SK-N-SH treated with all-trans-retinoic acid at 6 μM for 48 hours (cell line): Measurements from ENCODE around the gene SLC38A3.

Experiments used
- ATAC-seq: fragments of 200-7000 bp; cut with Tn5 transposase; 3 replicates; pipeline ENCODE4 v1.9.1; 2020; ENCODE audit warnings: mild to moderate bottlenecking, moderate library complexity
- ARNTL ChIP-seq: fragments of 450-650 bp; formaldehyde crosslinking; IDR thresholded peaks from 2 replicates; pipeline ENCODE4 v1.5.0; 2020; ENCODE audit warnings: low read depth, mild to moderate bottlenecking, moderate library complexity, borderline replicate concordance
- BACH2 ChIP-seq: fragments of 250-450 bp; sonication (Bioruptor Pico); IDR thresholded peaks from 2 replicates; pipeline ENCODE4 v1.9.0; 2021; ENCODE audit warnings: mild to moderate bottlenecking, borderline replicate concordance
- CSDC2 ChIP-seq: fragments of 250-450 bp; sonication (Bioruptor Pico); IDR thresholded peaks from 2 replicates; pipeline ENCODE4 v1.5.0; 2020; ENCODE audit warnings: mild to moderate bottlenecking, moderate library complexity
- ESRRG ChIP-seq: fragments of 250-450 bp; sonication (Bioruptor Pico); IDR thresholded peaks from 2 replicates; pipeline ENCODE4 v1.6.1; 2021; ENCODE audit warnings: mild to moderate bottlenecking
- GLIS3 ChIP-seq: fragments of 250-450 bp; sonication (Bioruptor Pico); IDR thresholded peaks from 2 replicates; pipeline ENCODE4 v1.5.0; 2020; ENCODE audit warnings: mild to moderate bottlenecking, moderate library complexity
- ISL1 ChIP-seq: fragments of 250-450 bp; sonication (Bioruptor Pico); IDR thresholded peaks from 2 replicates; pipeline ENCODE4 v2.1.2; 2022; ENCODE audit warnings: mild to moderate bottlenecking, moderate library complexity
- PPARA ChIP-seq: fragments of 250-450 bp; sonication (Bioruptor Pico); IDR thresholded peaks from 2 replicates; pipeline ENCODE4 v1.5.0; 2020; ENCODE audit warnings: mild to moderate bottlenecking, borderline replicate concordance
- RARB ChIP-seq: fragments of 250-450 bp; sonication (Bioruptor Pico); IDR thresholded peaks from 2 replicates; pipeline ENCODE4 v1.8.0; 2021; ENCODE audit warnings: mild to moderate bottlenecking, moderate library complexity
- SNAI2 ChIP-seq: fragments of 250-450 bp; sonication (Bioruptor Pico); IDR thresholded peaks from 2 replicates; pipeline ENCODE4 v1.5.0; 2020; ENCODE audit warnings: mild to moderate bottlenecking, moderate library complexity
- TOX ChIP-seq: fragments of 250-450 bp; sonication (Bioruptor Pico); IDR thresholded peaks from 2 replicates; pipeline ENCODE4 v1.8.0; 2021; ENCODE audit warnings: mild to moderate bottlenecking, moderate library complexity, borderline replicate concordance
- ZC3H10 ChIP-seq: fragments of 250-450 bp; sonication (Bioruptor Pico); IDR thresholded peaks from 2 replicates; pipeline ENCODE4 v1.5.1; 2021; ENCODE audit warnings: mild to moderate bottlenecking, moderate library complexity
- ZFP30 ChIP-seq: fragments of 450-650 bp; formaldehyde crosslinking; IDR thresholded peaks from 2 replicates; pipeline ENCODE4 v1.5.0; 2022; ENCODE audit warnings: mild to moderate bottlenecking, moderate library complexity
- ZNF565 ChIP-seq: fragments of 450-650 bp; formaldehyde crosslinking; conservative IDR thresholded peaks from 2 replicates; pipeline ENCODE4 v1.5.0; 2020; ENCODE audit warnings: low read depth, mild to moderate bottlenecking, moderate library complexity
- ZNF70 ChIP-seq: fragments of 450-650 bp; formaldehyde crosslinking; IDR thresholded peaks from 2 replicates; pipeline ENCODE4 v1.5.0; 2020; ENCODE audit warnings: mild to moderate bottlenecking, moderate library complexity
- ZNF8 ChIP-seq: fragments of 450-650 bp; formaldehyde crosslinking; IDR thresholded peaks from 2 replicates; pipeline ENCODE4 v1.5.0; 2020; ENCODE audit warnings: mild to moderate bottlenecking, moderate library complexity
- TF ChIP-seq, protein P1 (sequence below): fragments of 250-450 bp; sonication (Bioruptor Pico); IDR thresholded peaks from 2 replicates; pipeline ENCODE4 v1.8.0; 2021; ENCODE audit warnings: low read depth, mild to moderate bottlenecking, moderate library complexity, borderline replicate concordance
- TF ChIP-seq, protein P2 (sequence below): fragments of 250-450 bp; sonication (Bioruptor Pico); IDR thresholded peaks from 2 replicates; pipeline ENCODE4 v1.5.1; 2021; ENCODE audit warnings: mild to moderate bottlenecking, moderate library complexity
- TF ChIP-seq, protein P3 (sequence below): fragments of 250-450 bp; sonication (Bioruptor Pico); IDR thresholded peaks from 2 replicates; pipeline ENCODE4 v1.5.0; 2020; ENCODE audit warnings: mild to moderate bottlenecking, moderate library complexity
- TF ChIP-seq, protein P4 (sequence below): fragments of 250-450 bp; sonication (Bioruptor Pico); IDR thresholded peaks from 2 replicates; pipeline ENCODE4 v1.8.0; 2020; ENCODE audit warnings: mild to moderate bottlenecking, moderate library complexity, borderline replicate concordance
- TF ChIP-seq, protein P5 (sequence below): fragments of 250-450 bp; sonication (Bioruptor Pico); IDR thresholded peaks from 2 replicates; pipeline ENCODE4 v1.5.1; 2020; ENCODE audit warnings: low read depth, mild to moderate bottlenecking, moderate library complexity

SLC38A3 gene

DNA sequence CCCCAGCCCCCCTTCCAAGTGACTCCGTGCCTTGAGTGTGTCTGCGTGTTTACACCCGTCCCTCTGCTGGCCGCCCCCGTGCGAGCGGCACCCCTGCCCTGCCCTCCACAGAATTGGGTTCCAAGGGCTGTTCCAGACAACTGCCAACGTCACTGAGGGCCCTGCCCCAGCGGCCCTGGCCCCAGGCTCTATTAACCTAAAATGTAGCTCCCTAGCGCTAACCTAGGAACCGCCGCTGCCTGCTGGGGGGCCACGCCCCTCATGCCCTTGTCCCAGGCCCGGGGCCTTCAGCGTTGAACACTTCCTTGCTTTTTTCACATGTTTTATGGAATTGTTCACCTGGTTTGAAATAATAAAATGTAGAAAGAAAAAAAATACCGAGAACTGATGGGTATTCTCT lies 53.9 kb downstream of the SLC38A3 start:
- no peak for ATAC-seq
- TF ChIP-seq ZNF565 (CRISPR knock-in tag) = no peak
- no peak for TF ChIP-seq ZC3H10 (CRISPR knock-in tag)
- no peak for TF ChIP-seq BACH2 (CRISPR knock-in tag)
- TF ChIP-seq, protein P1, sequence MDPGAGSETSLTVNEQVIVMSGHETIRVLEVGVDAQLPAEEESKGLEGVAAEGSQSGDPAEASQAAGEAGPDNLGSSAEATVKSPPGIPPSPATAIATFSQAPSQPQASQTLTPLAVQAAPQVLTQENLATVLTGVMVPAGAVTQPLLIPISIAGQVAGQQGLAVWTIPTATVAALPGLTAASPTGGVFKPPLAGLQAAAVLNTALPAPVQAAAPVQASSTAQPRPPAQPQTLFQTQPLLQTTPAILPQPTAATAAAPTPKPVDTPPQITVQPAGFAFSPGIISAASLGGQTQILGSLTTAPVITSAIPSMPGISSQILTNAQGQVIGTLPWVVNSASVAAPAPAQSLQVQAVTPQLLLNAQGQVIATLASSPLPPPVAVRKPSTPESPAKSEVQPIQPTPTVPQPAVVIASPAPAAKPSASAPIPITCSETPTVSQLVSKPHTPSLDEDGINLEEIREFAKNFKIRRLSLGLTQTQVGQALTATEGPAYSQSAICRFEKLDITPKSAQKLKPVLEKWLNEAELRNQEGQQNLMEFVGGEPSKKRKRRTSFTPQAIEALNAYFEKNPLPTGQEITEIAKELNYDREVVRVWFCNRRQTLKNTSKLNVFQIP (CRISPR knock-in tag) = no peak
- TF ChIP-seq, protein P2, sequence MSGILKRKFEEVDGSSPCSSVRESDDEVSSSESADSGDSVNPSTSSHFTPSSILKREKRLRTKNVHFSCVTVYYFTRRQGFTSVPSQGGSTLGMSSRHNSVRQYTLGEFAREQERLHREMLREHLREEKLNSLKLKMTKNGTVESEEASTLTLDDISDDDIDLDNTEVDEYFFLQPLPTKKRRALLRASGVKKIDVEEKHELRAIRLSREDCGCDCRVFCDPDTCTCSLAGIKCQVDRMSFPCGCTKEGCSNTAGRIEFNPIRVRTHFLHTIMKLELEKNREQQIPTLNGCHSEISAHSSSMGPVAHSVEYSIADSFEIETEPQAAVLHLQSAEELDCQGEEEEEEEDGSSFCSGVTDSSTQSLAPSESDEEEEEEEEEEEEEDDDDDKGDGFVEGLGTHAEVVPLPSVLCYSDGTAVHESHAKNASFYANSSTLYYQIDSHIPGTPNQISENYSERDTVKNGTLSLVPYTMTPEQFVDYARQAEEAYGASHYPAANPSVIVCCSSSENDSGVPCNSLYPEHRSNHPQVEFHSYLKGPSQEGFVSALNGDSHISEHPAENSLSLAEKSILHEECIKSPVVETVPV (CRISPR knock-in tag) = no peak
- TF ChIP-seq, protein P3, sequence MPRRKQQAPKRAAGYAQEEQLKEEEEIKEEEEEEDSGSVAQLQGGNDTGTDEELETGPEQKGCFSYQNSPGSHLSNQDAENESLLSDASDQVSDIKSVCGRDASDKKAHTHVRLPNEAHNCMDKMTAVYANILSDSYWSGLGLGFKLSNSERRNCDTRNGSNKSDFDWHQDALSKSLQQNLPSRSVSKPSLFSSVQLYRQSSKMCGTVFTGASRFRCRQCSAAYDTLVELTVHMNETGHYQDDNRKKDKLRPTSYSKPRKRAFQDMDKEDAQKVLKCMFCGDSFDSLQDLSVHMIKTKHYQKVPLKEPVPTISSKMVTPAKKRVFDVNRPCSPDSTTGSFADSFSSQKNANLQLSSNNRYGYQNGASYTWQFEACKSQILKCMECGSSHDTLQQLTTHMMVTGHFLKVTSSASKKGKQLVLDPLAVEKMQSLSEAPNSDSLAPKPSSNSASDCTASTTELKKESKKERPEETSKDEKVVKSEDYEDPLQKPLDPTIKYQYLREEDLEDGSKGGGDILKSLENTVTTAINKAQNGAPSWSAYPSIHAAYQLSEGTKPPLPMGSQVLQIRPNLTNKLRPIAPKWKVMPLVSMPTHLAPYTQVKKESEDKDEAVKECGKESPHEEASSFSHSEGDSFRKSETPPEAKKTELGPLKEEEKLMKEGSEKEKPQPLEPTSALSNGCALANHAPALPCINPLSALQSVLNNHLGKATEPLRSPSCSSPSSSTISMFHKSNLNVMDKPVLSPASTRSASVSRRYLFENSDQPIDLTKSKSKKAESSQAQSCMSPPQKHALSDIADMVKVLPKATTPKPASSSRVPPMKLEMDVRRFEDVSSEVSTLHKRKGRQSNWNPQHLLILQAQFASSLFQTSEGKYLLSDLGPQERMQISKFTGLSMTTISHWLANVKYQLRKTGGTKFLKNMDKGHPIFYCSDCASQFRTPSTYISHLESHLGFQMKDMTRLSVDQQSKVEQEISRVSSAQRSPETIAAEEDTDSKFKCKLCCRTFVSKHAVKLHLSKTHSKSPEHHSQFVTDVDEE (CRISPR knock-in tag) = no peak
- TF ChIP-seq CSDC2 = no peak
- no peak for TF ChIP-seq RARB
- TF ChIP-seq TOX = no peak
- no peak for TF ChIP-seq ISL1 (CRISPR knock-in tag)
- no peak for TF ChIP-seq PPARA
- TF ChIP-seq GLIS3 (CRISPR knock-in tag) = no peak
- TF ChIP-seq, protein P4, sequence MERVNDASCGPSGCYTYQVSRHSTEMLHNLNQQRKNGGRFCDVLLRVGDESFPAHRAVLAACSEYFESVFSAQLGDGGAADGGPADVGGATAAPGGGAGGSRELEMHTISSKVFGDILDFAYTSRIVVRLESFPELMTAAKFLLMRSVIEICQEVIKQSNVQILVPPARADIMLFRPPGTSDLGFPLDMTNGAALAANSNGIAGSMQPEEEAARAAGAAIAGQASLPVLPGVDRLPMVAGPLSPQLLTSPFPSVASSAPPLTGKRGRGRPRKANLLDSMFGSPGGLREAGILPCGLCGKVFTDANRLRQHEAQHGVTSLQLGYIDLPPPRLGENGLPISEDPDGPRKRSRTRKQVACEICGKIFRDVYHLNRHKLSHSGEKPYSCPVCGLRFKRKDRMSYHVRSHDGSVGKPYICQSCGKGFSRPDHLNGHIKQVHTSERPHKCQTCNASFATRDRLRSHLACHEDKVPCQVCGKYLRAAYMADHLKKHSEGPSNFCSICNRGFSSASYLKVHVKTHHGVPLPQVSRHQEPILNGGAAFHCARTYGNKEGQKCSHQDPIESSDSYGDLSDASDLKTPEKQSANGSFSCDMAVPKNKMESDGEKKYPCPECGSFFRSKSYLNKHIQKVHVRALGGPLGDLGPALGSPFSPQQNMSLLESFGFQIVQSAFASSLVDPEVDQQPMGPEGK (CRISPR knock-in tag) = no peak

DNA sequence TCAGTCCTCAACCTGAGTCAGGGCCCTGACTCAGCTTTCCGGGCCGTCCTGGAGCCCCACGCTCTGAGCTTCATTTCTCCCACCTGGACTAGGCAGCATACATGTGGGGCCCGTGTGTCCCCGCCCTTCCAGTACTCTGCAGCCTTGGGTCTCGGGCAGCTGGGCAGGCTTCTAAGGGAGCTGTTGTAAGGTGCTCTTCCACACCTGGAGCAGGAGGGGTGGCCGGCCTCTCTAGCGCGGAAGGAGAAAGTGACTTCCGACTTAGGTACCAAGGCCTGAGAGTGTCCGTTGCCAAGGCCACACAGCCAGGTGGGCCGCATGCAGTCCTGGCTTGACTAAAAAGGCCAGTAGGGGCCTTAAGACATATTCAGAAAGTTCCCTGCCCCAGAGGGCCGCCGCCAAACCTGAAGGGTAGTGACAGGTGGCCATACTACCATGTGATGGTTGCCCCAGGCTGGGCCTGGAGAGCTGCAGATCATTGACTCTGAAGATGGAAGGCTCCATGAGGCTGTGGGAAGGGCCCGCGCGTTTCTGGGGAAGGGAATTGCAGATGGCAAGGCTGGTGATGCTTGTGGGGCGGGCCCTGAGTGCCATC lies 54.5 kb downstream of the SLC38A3 start:
- ATAC-seq = no peak; the same call in 2 of the 3 replicates
- TF ChIP-seq ZNF70 (no peak), ZNF8 (no peak), BACH2 (CRISPR knock-in tag) (no peak), RARB (no peak), ISL1 (CRISPR knock-in tag) (no peak), ZFP30 (no peak), ZNF565 (CRISPR knock-in tag) (no peak), ESRRG (CRISPR knock-in tag) (no peak), PPARA (no peak), CSDC2 (no peak), ZC3H10 (CRISPR knock-in tag) (no peak), TOX (no peak), ARNTL (CRISPR knock-in tag) (no peak), SNAI2 (CRISPR knock-in tag) (no peak), GLIS3 (CRISPR knock-in tag) (no peak)
- TF ChIP-seq, protein P4 (CRISPR knock-in tag) = no peak
- TF ChIP-seq, protein P5, sequence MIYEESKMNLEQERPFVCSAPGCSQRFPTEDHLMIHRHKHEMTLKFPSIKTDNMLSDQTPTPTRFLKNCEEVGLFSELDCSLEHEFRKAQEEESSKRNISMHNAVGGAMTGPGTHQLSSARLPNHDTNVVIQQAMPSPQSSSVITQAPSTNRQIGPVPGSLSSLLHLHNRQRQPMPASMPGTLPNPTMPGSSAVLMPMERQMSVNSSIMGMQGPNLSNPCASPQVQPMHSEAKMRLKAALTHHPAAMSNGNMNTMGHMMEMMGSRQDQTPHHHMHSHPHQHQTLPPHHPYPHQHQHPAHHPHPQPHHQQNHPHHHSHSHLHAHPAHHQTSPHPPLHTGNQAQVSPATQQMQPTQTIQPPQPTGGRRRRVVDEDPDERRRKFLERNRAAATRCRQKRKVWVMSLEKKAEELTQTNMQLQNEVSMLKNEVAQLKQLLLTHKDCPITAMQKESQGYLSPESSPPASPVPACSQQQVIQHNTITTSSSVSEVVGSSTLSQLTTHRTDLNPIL (CRISPR knock-in tag) = no peak
- TF ChIP-seq, protein P3 (CRISPR knock-in tag) = no peak
- TF ChIP-seq, protein P2 (CRISPR knock-in tag) = no peak
